SK-MEL-5 (cell line): ENCODE results near the gene TFAP2B. TPM values are rescaled to one million over a fixed set of nuclear protein-coding genes. Genes with fewer than 3 reads are reported as not detected.

Experiments used
- DNase-seq: peaks from one replicate; pipeline ENCODE4 v3.0.0-alpha.2; 2016; ENCODE audit warnings: low read depth, low spot score
- in situ Hi-C: cut with HindIII; loops from 2 replicates; pipeline ENCODE4 v1.10.0; 2016; ENCODE audit warnings: low sequenced_read_pairs, high pct_unique_total_duplicates, low pct_unique_long_range_greater_than_20kb
- total RNA-seq: library from RNA; depleted of rRNA; stranded (reverse); fragments of >200 nt; shearing (Covaris generic); gene quantifications from 2 replicates; pipeline ENCODE4 v1.2.3, GENCODE V29; 2014

Gene TFAP2B
- total RNA-seq, 1 experiment from 2014 or later, result not detected

DNA sequence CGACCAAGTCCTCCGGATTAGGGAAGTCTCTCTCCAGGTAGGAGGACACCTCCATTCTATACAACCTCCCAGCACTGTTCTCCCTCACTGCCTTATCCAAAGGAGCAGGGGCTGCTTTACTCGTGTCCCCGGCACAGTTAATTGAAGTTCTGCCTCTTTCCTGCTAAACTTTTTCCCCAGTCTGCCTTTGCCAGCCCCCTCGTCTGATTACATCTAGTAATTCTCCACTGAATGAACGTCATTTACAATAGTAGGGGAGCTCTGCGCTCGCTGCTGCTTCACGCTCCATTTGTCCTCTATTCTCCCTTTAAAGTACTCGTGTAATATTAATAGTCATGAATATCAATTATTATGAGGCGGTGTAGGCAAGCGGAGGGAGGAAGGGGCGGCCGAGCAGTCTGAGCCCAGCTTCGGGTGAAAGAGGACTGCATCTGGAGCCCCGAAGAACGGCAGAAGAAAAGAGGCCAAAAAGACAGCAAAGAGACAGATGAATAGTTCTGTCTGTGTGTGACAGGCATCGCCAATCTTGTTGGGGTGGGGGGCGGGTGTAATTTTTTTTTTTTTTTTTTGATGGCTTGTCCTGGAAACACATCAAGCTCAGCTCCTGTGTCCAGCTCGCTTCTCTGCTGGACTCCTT, 2.9 kb downstream of the TFAP2B start:
- DNase-seq, result no peak
- in situ Hi-C loops, result no loop called here

DNA sequence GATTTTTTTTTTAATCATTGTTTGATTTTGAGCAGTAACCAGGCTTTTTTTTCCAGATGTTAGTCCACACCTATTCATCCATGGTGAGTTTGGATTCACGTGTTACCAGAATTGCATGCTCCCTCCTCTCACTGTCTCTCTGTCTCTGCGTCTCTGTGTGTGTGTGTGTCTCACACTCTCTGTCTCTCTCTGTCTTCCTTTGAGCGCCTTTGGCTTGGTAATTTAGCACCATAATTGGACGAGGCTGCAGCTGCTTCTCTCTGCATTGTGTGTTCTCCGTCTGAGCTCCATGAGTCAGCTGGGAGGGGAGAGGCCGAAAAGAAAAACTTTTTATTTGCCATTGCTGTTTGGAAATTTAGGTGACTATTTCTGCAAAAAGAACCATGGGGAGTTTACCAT, 3.4 kb downstream of the TFAP2B start:
- no peak for DNase-seq
- in situ Hi-C loops, result no loop called here

DNA sequence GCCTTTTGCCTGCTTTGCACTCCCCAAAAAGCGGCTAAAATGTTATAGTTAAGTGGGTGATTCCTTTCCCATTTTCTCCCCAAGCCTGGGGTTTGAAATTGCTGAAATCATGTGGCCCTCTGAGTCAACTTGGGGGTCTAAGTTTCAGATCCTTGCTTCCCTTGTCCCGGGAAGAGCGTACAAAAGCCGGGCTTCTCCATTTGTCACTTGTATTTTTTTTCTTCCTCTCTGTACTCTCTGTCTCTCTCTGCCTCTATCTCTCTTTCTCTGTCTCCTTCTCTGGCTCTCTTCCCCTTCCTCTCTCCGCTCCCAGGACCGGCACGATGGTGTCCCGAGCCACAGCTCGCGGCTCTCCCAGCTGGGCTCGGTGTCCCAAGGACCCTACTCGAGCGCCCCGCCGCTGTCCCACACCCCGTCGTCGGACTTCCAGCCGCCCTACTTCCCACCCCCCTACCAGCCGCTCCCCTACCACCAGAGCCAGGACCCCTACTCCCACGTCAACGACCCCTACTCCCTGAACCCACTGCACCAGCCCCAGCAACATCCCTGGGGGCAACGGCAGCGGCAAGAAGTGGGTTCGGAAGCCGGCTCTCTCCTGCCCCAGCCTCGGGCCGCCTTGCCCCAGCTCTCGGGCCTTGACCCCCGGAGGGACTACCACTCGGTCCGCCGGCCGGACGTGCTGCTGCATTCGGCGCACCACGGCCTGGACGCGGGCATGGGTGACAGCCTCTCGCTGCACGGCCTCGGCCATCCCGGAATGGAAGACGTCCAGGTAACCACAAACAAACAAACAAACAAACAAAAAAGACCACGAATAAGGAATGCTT, 4.6 kb downstream of the TFAP2B start:
- no peak for DNase-seq
- in situ Hi-C loops, result no loop called here

- DNase-seq, result no peak
- in situ Hi-C loops, result no loop called here
These were observed 5.9 kb downstream of the TFAP2B start for GRCh38 chr6:50824552-50824951.

DNA sequence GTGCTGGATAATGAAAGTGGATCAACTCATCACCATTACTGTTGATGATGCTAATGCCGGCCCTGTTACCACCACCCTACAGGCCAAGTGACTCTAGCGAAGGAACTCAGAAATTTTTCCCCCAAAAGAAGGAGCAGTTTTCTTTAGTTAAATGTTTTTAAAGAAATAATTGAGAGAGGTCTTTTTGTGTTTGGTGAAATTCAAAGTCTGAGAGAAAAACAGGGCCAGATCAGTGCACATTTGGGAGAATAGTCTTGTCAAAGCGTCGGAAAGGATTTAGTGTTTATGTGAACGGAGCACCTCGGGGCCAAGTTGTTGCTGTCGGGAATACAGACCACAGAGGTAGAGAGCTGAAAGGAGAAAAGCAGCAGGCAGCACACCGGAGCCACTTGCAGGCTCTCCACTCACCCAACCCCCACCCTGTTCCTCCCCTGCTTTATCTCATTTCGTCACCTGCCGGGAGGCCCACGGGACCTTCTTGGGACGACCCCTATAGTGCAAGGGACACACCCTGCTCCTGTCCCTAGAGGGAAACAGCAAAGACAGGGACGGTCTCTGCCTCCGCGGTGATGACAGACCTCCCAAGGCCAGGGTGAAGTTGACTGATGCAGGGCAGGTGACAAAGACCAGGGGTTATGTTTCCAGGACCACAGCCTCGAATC, 6.8 kb downstream of the TFAP2B start:
- DNase-seq, result no peak
- in situ Hi-C loops, result no loop called here

DNA sequence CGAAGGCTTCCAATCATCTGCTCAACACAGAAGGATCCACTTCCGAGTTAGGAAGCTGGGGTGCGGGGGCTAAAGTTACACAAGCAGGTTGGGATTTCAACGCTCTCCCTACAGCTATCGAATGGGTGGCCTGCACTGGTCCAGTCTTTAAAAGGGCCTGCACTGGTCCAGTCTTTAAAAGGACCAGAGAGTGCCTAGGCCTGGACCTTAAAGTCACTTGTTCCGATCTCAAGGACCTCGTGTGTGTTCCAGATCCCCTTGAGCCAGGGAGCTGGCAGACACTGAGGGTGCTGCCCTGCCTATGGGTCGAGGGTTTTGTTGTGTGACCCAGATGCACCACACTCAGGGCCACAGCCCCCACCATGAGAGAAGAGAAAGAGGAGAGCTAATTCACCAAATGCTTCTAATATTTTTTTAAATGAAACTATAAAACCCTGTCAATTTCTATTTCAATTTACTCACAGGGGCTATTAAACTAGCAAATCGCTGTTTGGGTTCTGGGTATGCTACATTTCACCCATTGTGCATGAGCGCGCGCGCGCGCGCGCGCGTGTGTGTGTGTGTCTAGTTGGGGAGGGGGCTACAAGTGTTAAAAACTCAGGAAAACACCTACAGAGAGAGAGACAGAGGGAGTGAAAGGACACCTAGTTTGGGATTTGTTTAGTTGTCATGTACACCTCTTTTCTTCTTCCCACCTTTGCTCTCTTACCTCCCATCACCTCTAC, 7.5 kb downstream of the TFAP2B start:
- in situ Hi-C loops, result no loop called here

DNA sequence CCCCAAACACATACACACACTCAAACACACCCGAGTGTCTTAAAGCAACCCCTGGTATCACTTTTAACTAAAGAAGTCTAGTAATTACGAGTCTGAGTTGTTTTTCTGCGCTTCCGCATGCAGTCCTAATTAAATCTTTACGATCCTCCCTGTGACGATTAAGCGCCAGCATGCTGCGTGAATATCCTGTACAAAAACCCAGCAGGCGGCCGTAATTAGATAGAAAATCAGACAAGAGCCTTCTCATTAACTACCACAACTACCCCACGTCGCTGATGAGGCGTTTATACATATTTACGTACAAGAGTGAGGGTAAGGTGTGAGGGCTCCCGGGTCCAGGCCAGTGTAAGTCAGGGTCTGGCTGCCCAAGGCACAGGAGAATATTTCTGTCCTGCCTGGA, 8.1 kb downstream of the TFAP2B start:
- DNase-seq, result no peak
- in situ Hi-C loops, result no loop called here

More for the DNA sequence above, 7.5 kb downstream of the TFAP2B start:
- DNase-seq, result no peak

DNA sequence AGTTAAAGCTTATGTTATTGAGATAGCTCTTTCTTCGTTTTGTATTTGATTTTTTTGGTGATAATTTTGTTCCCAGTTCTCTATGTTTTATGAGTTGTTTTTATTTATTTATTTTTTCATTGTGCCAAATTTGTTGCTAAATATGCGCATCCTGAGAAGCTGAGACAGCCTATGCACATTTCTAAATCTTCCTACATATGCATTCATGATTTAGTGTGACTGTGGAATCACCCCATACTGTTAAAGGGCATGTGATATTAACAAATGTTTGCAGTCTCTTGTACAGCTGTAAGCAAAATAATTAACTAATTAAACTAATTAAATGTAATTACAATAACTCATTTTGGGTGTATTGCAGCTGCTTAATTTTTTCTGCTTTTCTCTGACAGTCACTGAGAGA, 10.4 kb downstream of the TFAP2B start:
- no peak for DNase-seq
- in situ Hi-C loops, result no loop called here

DNA sequence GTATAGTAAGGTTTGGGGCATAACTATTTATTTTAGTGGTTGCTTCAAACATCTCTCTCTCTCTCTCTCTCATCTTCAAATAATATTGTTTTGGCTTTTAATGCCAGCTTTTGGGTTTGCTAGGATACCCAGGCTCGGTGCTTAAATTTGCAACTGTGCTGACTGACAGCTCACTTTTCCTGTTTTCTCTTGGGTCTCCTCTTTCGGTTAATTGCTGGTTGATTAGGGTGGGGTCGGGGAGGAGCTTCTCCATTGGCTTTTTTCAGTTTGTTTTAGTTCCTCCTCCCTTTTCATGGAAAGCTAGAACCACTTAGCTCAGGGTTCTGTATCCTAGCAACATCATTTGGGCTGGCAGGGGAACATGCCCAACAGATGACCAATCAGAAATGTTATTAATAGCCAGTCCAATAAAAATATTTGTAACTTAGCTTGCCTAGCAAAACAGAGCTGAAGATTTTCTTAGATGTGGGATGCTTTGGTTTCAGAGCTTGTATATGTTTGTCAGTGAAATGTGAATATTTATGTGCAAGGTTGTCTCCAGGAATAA, 11.3 kb downstream of the TFAP2B start:
- in situ Hi-C loops, result no loop called here
- no peak for DNase-seq

- in situ Hi-C loops, result no loop called here
- no peak for DNase-seq
These were observed 12.5 kb downstream of the TFAP2B start for GRCh38 chr6:50831186-50831585.

DNA sequence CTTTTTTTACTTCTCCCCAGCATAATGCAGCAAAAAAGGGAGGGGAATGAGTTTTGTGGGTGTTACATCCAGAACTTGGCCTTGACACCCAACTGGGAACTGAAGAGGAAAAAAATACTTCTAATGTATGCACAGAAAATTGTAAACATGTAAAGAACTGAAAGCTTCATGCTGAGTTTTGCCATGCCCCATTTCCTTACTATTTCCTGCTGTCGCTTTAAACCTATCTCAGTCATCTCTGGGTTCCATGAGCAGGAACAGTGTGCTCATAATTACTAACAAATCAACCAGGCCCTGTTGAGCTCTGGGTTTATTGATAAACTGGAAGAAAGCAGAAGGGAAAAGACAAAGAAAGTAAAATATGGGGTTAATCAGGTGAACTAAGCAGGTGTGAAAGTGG, 14.2 kb downstream of the TFAP2B start:
- in situ Hi-C loops, result no loop called here
- no peak for DNase-seq

DNA sequence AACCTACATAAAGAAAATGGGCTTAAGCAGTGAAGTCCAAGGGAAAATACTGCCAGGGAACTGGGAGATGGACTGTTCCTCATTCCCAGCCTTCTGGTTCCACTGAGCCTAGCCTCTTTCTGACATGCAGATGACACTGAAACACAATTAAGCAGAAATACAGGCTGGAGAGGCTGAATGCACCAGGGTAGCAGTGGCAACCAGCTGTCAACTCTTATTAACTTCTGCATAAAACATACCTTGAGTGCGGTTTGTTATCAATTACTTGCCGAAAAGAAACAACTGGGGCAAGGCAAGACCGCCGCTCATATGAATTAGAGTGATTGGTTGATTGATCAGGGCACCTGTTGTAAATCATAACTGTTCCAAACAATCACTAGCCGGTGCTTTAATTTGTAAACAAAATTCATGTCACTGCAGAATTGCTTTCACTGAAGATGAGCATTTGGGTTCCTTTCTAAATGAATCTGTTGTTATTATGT, 16.3 kb downstream of the TFAP2B start:
- no peak for DNase-seq
- in situ Hi-C loops, result no loop called here

- in situ Hi-C loops, result no loop called here
- no peak for DNase-seq
These were observed 17.6 kb downstream of the TFAP2B start for GRCh38 chr6:50836231-50836630.

- in situ Hi-C loops, result no loop called here
- no peak for DNase-seq
These were observed 19.1 kb downstream of the TFAP2B start for GRCh38 chr6:50837589-50838445.

DNA sequence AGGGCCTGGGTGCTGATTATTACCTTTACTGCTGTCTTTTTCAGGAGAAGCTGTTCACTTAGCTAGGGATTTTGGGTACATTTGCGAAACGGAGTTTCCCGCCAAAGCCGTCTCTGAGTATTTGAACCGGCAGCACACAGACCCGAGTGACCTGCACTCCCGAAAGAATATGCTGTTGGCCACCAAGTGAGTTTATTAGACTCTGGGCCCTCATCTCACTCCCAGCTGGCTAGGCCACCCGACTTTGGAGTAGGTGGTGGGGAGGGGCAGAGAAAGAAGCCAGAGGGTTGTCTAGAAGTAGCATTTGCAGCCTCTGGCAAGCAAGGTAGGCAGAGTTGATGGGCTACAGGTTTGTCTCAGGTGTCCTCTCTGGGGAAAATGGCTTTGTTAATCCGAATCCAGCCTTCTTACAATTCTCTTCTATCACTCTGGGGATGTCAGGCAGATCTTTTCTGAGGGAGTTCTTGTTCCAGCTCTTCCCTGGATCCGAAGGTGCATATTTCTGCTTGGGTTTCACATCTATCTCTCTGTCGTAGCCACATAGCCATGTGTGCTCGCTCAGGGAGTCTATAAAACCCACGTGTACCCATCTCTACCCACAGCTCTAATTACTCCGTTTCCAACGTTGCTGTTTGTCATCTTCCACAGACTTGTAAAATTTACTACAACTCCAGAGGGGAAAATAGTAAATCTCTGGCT, 21.6 kb downstream of the TFAP2B start:
- in situ Hi-C loops, result no loop called here

GRCh38 chr6:50840811-50841192, 22.1 kb downstream of the TFAP2B start:
- in situ Hi-C loops, result no loop called here
- DNase-seq, result no peak

More for the DNA sequence above, 21.6 kb downstream of the TFAP2B start:
- DNase-seq, result no peak
